Muscle layer of duodenum (tissue), 2 donors: ENCODE results near the gene ADGRF3.
A peak's percentile ranks its signal among the peaks of the same experiment; 100 is the strongest.

Experiments used
- H3K27ac ChIP-seq: one replicate; pipeline ENCODE4 v1.7.0; 2013; ENCODE audit warnings: mild to moderate bottlenecking, low read length
- H3K27me3 ChIP-seq: one replicate; pipeline ENCODE4 v1.7.0; 2013; ENCODE audit warnings: low read depth, mild to moderate bottlenecking, control low read depth, low read length
- H3K36me3 ChIP-seq, 2 donors: one replicate each; pipeline ENCODE4 v1.7.0; 2013; ENCODE audit warnings: low read length in 2 of 2, control low read depth in 1 of 2, mild to moderate bottlenecking in 1 of 2; ENCODE audit not compliant: insufficient read depth in 2 of 2, control insufficient read depth in 1 of 2
- H3K4me1 ChIP-seq, 2 donors: one replicate each; pipeline ENCODE4 v1.7.0; 2013; ENCODE audit warnings: low read length in 2 of 2, mild to moderate bottlenecking in 2 of 2, control low read depth in 1 of 2, moderate library complexity in 1 of 2; ENCODE audit not compliant: insufficient read depth in 2 of 2, control insufficient read depth in 1 of 2
- H3K4me3 ChIP-seq, 2 donors: one replicate each; pipeline ENCODE4 v1.7.0; 2013; ENCODE audit warnings: low read length in 2 of 2, low read depth in 1 of 2, mild to moderate bottlenecking in 1 of 2
- H3K9me3 ChIP-seq, 2 donors: one replicate each; pipeline ENCODE4 v1.7.0; 2013; ENCODE audit warnings: low read length in 2 of 2, control low read depth in 1 of 2, mild to moderate bottlenecking in 1 of 2; ENCODE audit not compliant: control insufficient read depth in 1 of 2
- donor health status: healthy.

Gene ADGRF3

GRCh38 chr2:26297061-26297460 is 49.5 kb downstream of the ADGRF3 start:
- Histone ChIP-seq H3K36me3 (no peaks in the 10 kb centered on the region), H3K27ac (no peak overlapping the region), H3K9me3 (no peaks in the 10 kb centered on the region), H3K4me1 (peaks cover 0 to 10% of the 10 kb centered on the region in 2 donors), H3K27me3 (no peaks in the 10 kb centered on the region), H3K4me3 (no peak overlapping the region)

- Histone ChIP-seq H3K4me3 (no peak overlapping the region), H3K4me1 (peaks cover 0 to 4% of the 10 kb centered on the region in 2 donors), H3K27me3 (no peaks in the 10 kb centered on the region), H3K9me3 (no peaks in the 10 kb centered on the region), H3K27ac (no peak overlapping the region), H3K36me3 (no peaks in the 10 kb centered on the region)
Measured at GRCh38 chr2:26295511-26295910, 51.1 kb downstream of the ADGRF3 start.

GRCh38 chr2:26292646-26293045 is 53.9 kb downstream of the ADGRF3 start:
- Histone ChIP-seq H3K9me3 (no peaks in the 10 kb centered on the region), H3K27ac (no peak overlapping the region), H3K4me1 (no peaks in the 10 kb centered on the region), H3K27me3 (no peaks in the 10 kb centered on the region), H3K4me3 (no peak overlapping the region), H3K36me3 (peaks cover 3 to 9% of the 10 kb centered on the region in 2 donors)

GRCh38 chr2:26290001-26290400 is 56.6 kb downstream of the ADGRF3 start:
- Histone ChIP-seq H3K27ac (no peak overlapping the region), H3K4me3 (no peak overlapping the region), H3K36me3 (peaks cover 19 to 25% of the 10 kb centered on the region in 2 donors), H3K4me1 (no peaks in the 10 kb centered on the region), H3K9me3 (no peaks in the 10 kb centered on the region), H3K27me3 (no peaks in the 10 kb centered on the region)

- H3K27ac ChIP-seq, result no peak overlapping the region
- no peaks in the 10 kb centered on the region for H3K27me3 ChIP-seq
- H3K4me1 ChIP-seq, result peaks cover 0 to 4% of the 10 kb centered on the region in 2 donors
- no peaks in the 10 kb centered on the region for H3K9me3 ChIP-seq
- H3K36me3 ChIP-seq, result peaks cover 34 to 54% of the 10 kb centered on the region in 2 donors
- no peak overlapping the region for H3K4me3 ChIP-seq
Measured at GRCh38 chr2:26285931-26286330, 60.7 kb downstream of the ADGRF3 start.

GRCh38 chr2:26284132-26284531 is 62.5 kb downstream of the ADGRF3 start:
- Histone ChIP-seq H3K27ac (peak overlapping the region; percentile 0), H3K9me3 (no peaks in the 10 kb centered on the region), H3K27me3 (no peaks in the 10 kb centered on the region), H3K4me3 (no peak overlapping the region), H3K36me3 (peaks cover 44 to 62% of the 10 kb centered on the region in 2 donors), H3K4me1 (peaks cover 0 to 4% of the 10 kb centered on the region in 2 donors)

- Histone ChIP-seq H3K9me3 (no peaks in the 10 kb centered on the region), H3K4me1 (peaks cover 0 to 4% of the 10 kb centered on the region in 2 donors), H3K27ac (peak overlapping the region; percentile 0), H3K4me3 (no peak overlapping the region), H3K27me3 (no peaks in the 10 kb centered on the region), H3K36me3 (peaks cover 50 to 67% of the 10 kb centered on the region in 2 donors)
Measured at GRCh38 chr2:26283606-26284005, 63.0 kb downstream of the ADGRF3 start.

- H3K4me3 ChIP-seq, result no peak overlapping the region
- peaks cover 48 to 76% of the 10 kb centered on the region in 2 donors for H3K36me3 ChIP-seq
Measured at GRCh38 chr2:26281226-26281625, 65.4 kb downstream of the ADGRF3 start.

GRCh38 chr2:26279886-26280285 is 66.7 kb downstream of the ADGRF3 start:
- Histone ChIP-seq H3K27ac (no peak overlapping the region), H3K9me3 (no peaks in the 10 kb centered on the region), H3K36me3 (peaks cover 48 to 80% of the 10 kb centered on the region in 2 donors), H3K27me3 (no peaks in the 10 kb centered on the region), H3K4me3 (no peak overlapping the region), H3K4me1 (peaks cover 4% of the 10 kb centered on the region in 2 donors)

More at GRCh38 chr2:26281226-26281625, 65.4 kb downstream of the ADGRF3 start:
- no peaks in the 10 kb centered on the region for H3K9me3 ChIP-seq
- H3K27me3 ChIP-seq, result no peaks in the 10 kb centered on the region
- H3K4me1 ChIP-seq, result peaks cover 0 to 4% of the 10 kb centered on the region in 2 donors
- H3K27ac ChIP-seq, result no peak overlapping the region

- Histone ChIP-seq H3K4me1 (peaks cover 0 to 16% of the 10 kb centered on the region in 2 donors), H3K9me3 (no peaks in the 10 kb centered on the region), H3K36me3 (peaks cover 33 to 62% of the 10 kb centered on the region in 2 donors), H3K4me3 (no peak overlapping the region), H3K27ac (no peak overlapping the region), H3K27me3 (no peaks in the 10 kb centered on the region)
Measured at GRCh38 chr2:26276484-26277227, 69.9 kb downstream of the ADGRF3 start.

- no peaks in the 10 kb centered on the region for H3K27me3 ChIP-seq
- peak overlapping the region in 1 of 2 donors; percentile 15 for H3K4me3 ChIP-seq
- peaks cover 22 to 42% of the 10 kb centered on the region in 2 donors for H3K36me3 ChIP-seq
- H3K27ac ChIP-seq, result peak overlapping the region; percentile 93
- H3K4me1 ChIP-seq, result peaks cover 0 to 16% of the 10 kb centered on the region in 2 donors
- H3K9me3 ChIP-seq, result no peaks in the 10 kb centered on the region
Measured at GRCh38 chr2:26274058-26274613, 72.5 kb downstream of the ADGRF3 start.
